Upper lobe of left lung (tissue), 6 donors: Measurements from ENCODE around the gene SCARB1. TPM values are rescaled to one million over a fixed set of nuclear protein-coding genes. Genes with fewer than 3 reads are reported as not detected.
"Not testable (repeated sequence)": the region's sequence is repeated elsewhere in the genome, so short reads cannot be mapped to it uniquely, and the experiment has no call there.

ENCODE experiments used
- ATAC-seq, 2 donors: fragments of 200-7000 bp; cut with Tn5 transposase; one replicate each; pipeline ENCODE4 v1.9.1; 2022; ENCODE audit warnings: mild to moderate bottlenecking in 2 of 2, moderate library complexity in 2 of 2; ENCODE audit not compliant: low FRiP score in 2 of 2
- DNase-seq, 2 donors: peaks; one replicate each; pipeline ENCODE4 v3.0.0-alpha.2; 2019 to 2020
- H3K27ac ChIP-seq, 4 donors: fragments of 200-600 bp; sonication (generic); one replicate each; pipeline ENCODE4 v1.5.1; 2016 to 2019
- H3K27me3 ChIP-seq, 4 donors: fragments of 200-600 bp; sonication (generic); one replicate each; pipeline ENCODE4 v1.5.1; 2017 to 2019
- H3K36me3 ChIP-seq, 4 donors: fragments of 200-600 bp; sonication (generic); one replicate each; pipeline ENCODE4 v1.5.1; 2016 to 2019
- H3K4me1 ChIP-seq, 4 donors: fragments of 200-600 bp; sonication (generic); one replicate each; pipeline ENCODE4 v1.5.1; 2018 to 2019
- H3K4me3 ChIP-seq, 4 donors: fragments of 200-600 bp; sonication (generic); one replicate each; pipeline ENCODE4 v1.5.1; 2017 to 2019; ENCODE audit warnings: mild to moderate bottlenecking in 2 of 4, moderate library complexity in 1 of 4
- H3K9me3 ChIP-seq, 4 donors: fragments of 200-600 bp; sonication (generic); one replicate each; pipeline ENCODE4 v1.5.1; 2018 to 2019
- CTCF ChIP-seq, 6 experiments: fragments of 450-650 bp in 4 of 6; fragments of 200-600 bp in 2 of 6; sonication (generic) in 2 of 6; IDR thresholded peaks; one replicate each; pipeline ENCODE4 v1.5.1; 2016 to 2019; ENCODE audit warnings: antibody characterized with exemption in 6 of 6
- EP300 ChIP-seq, 4 donors: sonication (generic); formaldehyde crosslinking; IDR thresholded peaks; one replicate each; pipeline ENCODE4 v1.5.1; 2017; ENCODE audit warnings: antibody characterized with exemption in 4 of 4, control low read depth in 2 of 4
- POLR2A ChIP-seq, 4 donors: fragments of 450-650 bp; IDR thresholded peaks; one replicate each; pipeline ENCODE4 v1.5.1; 2016 to 2017; ENCODE audit warnings: antibody characterized with exemption in 4 of 4, mild to moderate bottlenecking in 2 of 4
- POLR2AphosphoS5 ChIP-seq, 2 donors: sonication (generic); formaldehyde crosslinking; IDR thresholded peaks; one replicate each; pipeline ENCODE4 v1.5.1; 2017; ENCODE audit warnings: antibody characterized with exemption in 2 of 2
- WGBS, 2 donors: methylation state at CpG; one replicate each; pipeline ENCODE4 v1.1.5; 2017 to 2018; 5-methylcytosine and 5-hydroxymethylcytosine counted together
- total RNA-seq, 6 donors: library from RNA; depleted of rRNA in 4 of 6; stranded (reverse); fragments of >200 nt in 4 of 6; gene quantifications; one replicate each; pipeline versions ENCODE4 v1.1.0 to v1.2.1, GENCODE V29; 2016 to 2021
- donor health status: DM: no; HTN: no; CAD: no; lungs with moderate emphysema.
- donor health status: DM: no; HTN: yes; CAD: no; lungs with severe emphysema.

The SCARB1 gene
- total RNA-seq, 6 donors from 2014 or later, result 10.0 to 51.3 (median 22.5) TPM

GRCh38 chr12:124893792-124894516 lies 30.3 kb upstream of the SCARB1 start:
- Histone ChIP-seq H3K27me3 (no peaks in the 10 kb centered on the region), H3K36me3 (no peaks in the 10 kb centered on the region), H3K4me1 (peaks cover 0 to 8% (median 6%) of the 10 kb centered on the region in 4 donors), H3K4me3 (no peak overlapping the region), H3K27ac (no peak overlapping the region), H3K9me3 (no peaks in the 10 kb centered on the region)
- TF ChIP-seq CTCF (IDR thresholded peaks at IDR 0.05), result no peak
- no peak for TF ChIP-seq POLR2A (IDR thresholded peaks at IDR 0.05)
- no peak for TF ChIP-seq POLR2AphosphoS5 (IDR thresholded peaks at IDR 0.05)
- no peak for TF ChIP-seq EP300 (IDR thresholded peaks at IDR 0.05)
- DNase-seq, result no peak
- no peak for ATAC-seq
- WGBS, 2 donors, result 93% methylated on average over 9 of the region's 9 CpGs

GRCh38 chr12:124888260-124888659 lies 24.6 kb upstream of the SCARB1 start:
- ATAC-seq (no peak), DNase-seq (no peak)
- Histone ChIP-seq H3K27me3 (no peaks in the 10 kb centered on the region), H3K4me3 (no peak overlapping the region), H3K36me3 (no peaks in the 10 kb centered on the region), H3K4me1 (no peaks in the 10 kb centered on the region), H3K27ac (no peak overlapping the region), H3K9me3 (no peaks in the 10 kb centered on the region)
- WGBS, 2 donors, result 72 to 84% methylated on average over 2 of the region's 2 CpGs
- no peak for TF ChIP-seq CTCF (IDR thresholded peaks at IDR 0.05)
- no peak for TF ChIP-seq POLR2A (IDR thresholded peaks at IDR 0.05)
- no peak for TF ChIP-seq EP300 (IDR thresholded peaks at IDR 0.05)
- TF ChIP-seq POLR2AphosphoS5 (IDR thresholded peaks at IDR 0.05), result no peak

GRCh38 chr12:124887766-124888165 lies 24.1 kb upstream of the SCARB1 start:
- not testable (repeated sequence) for H3K4me3 ChIP-seq, DNase-seq, H3K27ac ChIP-seq, H3K4me1 ChIP-seq, H3K27me3 ChIP-seq, H3K36me3 ChIP-seq, ATAC-seq, H3K9me3 ChIP-seq
- 94 to 95% methylated on average over 9 of the region's 9 CpGs for WGBS, 2 donors

- ATAC-seq (no peak), DNase-seq (no peak)
- no peaks in the 10 kb centered on the region for H3K36me3 ChIP-seq
- peaks cover 5 to 9% (median 7%) of the 10 kb centered on the region in 4 donors for H3K4me1 ChIP-seq
- no peaks in the 10 kb centered on the region for H3K27me3 ChIP-seq
- H3K27ac ChIP-seq, result no peak overlapping the region
- WGBS, 2 donors, result 54 to 59% methylated on average over 14 to 15 of the region's 15 CpGs
- no peak for TF ChIP-seq POLR2AphosphoS5 (IDR thresholded peaks at IDR 0.05)
- TF ChIP-seq CTCF (IDR thresholded peaks at IDR 0.05), result no peak
- no peak overlapping the region for H3K4me3 ChIP-seq
- no peaks in the 10 kb centered on the region for H3K9me3 ChIP-seq
Observed at GRCh38 chr12:124884587-124885438, 21.1 kb upstream of the SCARB1 start.

- ATAC-seq, result no peak
- Histone ChIP-seq H3K9me3 (no peaks in the 10 kb centered on the region), H3K4me3 (no peak overlapping the region), H3K27me3 (no peaks in the 10 kb centered on the region), H3K4me1 (peaks cover 5 to 9% (median 7%) of the 10 kb centered on the region in 4 donors), H3K27ac (no peak overlapping the region), H3K36me3 (no peaks in the 10 kb centered on the region)
- 87 to 93% methylated on average over 10 of the region's 10 CpGs for WGBS, 2 donors
- no peak for DNase-seq
- no peak for TF ChIP-seq POLR2A (IDR thresholded peaks at IDR 0.05)
- TF ChIP-seq POLR2AphosphoS5 (IDR thresholded peaks at IDR 0.05), result no peak
- no peak for TF ChIP-seq EP300 (IDR thresholded peaks at IDR 0.05)
- TF ChIP-seq CTCF (IDR thresholded peaks at IDR 0.05), result no peak
Observed at GRCh38 chr12:124883263-124884130, 19.8 kb upstream of the SCARB1 start.
